GM12891 (cell line): ENCODE data around the gene CERS6.

Source experiments
- DNase-seq: peaks from one replicate; pipeline ENCODE4 v3.0.0; 2011; ENCODE audit warnings: low spot score; ENCODE audit not compliant: insufficient read length
- FAIRE-seq: peaks from 2 replicates; lab custom pipeline; 2011; peaks lifted over from hg19 to GRCh38; lab: Jason Lieb, UNC
- PAX5 ChIP-seq: IDR thresholded peaks from 2 replicates; pipeline ENCODE4 v1.6.1; 2011; ENCODE audit warnings: low read length, moderate library complexity, mild to moderate bottlenecking; ENCODE audit not compliant: insufficient read depth, severe bottlenecking
- POLR2A ChIP-seq: IDR thresholded peaks from 2 replicates; pipeline ENCODE4 v1.6.1; 2011; ENCODE audit warnings: low read depth, low read length, control low read depth
- POLR2AphosphoS5 ChIP-seq: IDR thresholded peaks from 2 replicates; pipeline ENCODE4 v1.6.1; 2011; ENCODE audit warnings: low read depth, low read length, control low read depth
- POU2F2 ChIP-seq: IDR thresholded peaks from 2 replicates; pipeline ENCODE4 v1.6.1; 2011; ENCODE audit warnings: low read depth, mild to moderate bottlenecking, control low read depth, low read length, moderate library complexity
- SPI1 ChIP-seq: IDR thresholded peaks from 2 replicates; pipeline ENCODE4 v1.6.1; 2011; ENCODE audit warnings: low read depth, low read length, control low read depth
- TAF1 ChIP-seq: IDR thresholded peaks from 2 replicates; pipeline ENCODE4 v1.6.1; 2011; ENCODE audit warnings: low read depth, low read length, control low read depth

Gene CERS6

DNA sequence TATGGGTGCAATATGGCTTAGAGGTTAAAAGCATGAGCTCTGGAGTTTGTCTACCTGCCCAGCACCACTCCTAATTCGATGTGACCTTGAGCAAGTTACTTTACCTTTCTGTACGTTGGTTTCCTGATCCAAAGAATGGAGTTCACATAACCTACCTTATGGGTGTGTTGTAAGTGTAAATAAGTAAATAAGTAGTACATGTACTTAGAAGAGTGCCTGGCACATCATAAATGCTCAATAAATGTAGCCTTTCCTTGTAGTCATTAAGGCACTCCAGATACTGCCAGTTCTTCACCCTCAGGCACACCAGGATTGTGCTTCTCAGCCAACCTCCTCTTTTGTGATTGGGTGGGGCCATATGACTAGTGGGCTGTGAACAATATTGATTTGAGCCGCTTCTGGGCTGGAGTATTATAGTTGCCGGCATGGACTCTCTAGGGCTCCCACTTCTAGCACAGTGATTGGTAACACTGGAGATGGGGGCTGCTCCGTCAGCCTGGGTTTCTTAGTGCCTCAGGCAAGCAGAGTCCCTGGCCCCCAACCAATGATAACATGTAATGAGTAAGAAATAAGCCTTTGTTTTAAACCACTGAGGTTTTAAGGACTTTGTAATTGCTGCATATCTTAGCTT is 244.7 kb downstream of the CERS6 start:
- DNase-seq, result no peak
- TF ChIP-seq TAF1, result no peak
- TF ChIP-seq POLR2A, result no peak
- TF ChIP-seq PAX5, result no peak
- no peak for TF ChIP-seq POLR2AphosphoS5
- no peak for TF ChIP-seq SPI1
- no peak for TF ChIP-seq POU2F2
- no peak for FAIRE-seq

DNA sequence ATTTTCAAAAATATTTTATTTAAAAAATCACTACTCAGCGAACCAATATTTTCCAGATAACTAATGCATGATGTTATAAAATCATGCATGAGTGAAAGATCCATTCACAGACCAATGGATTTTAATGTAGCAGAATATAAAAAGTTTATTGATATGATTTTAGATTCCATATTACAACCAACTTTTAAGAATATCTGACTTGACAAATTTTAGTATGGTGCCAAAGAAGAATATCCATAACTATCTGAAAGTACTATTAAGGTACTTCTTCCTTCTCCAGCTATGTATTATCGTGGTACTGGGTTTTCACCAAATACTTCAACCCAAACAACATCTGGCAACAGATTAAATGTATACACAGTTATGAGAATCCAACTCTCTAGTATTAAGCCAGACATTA is 246.5 kb downstream of the CERS6 start:
- DNase-seq (no peak), FAIRE-seq (no peak)
- TF ChIP-seq POLR2A (no peak), TAF1 (no peak), POLR2AphosphoS5 (no peak), SPI1 (no peak), POU2F2 (no peak), PAX5 (no peak)

DNA sequence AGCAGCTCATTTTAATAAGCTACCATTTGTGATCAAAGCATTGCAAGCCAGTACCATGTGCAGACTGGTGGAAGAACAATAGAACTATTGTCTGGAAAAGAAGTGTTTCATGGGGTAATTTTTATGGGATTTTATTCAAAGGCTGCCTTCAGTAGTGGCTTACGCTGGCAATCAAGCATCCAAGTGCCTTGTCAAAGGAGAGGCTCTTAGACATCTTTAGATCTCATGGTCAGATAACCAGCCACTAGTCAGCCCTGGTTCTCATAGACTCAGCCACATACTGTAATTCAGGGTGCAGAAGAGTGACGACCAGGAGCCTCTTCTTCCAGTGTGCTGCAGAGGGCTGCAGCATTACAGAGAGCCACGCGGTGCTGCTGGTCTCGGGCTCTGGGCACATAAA is 247.9 kb downstream of the CERS6 start:
- FAIRE-seq (no peak), DNase-seq (no peak)
- TF ChIP-seq PAX5 (no peak), SPI1 (no peak), POU2F2 (no peak), POLR2AphosphoS5 (no peak), TAF1 (no peak), POLR2A (no peak)

DNA sequence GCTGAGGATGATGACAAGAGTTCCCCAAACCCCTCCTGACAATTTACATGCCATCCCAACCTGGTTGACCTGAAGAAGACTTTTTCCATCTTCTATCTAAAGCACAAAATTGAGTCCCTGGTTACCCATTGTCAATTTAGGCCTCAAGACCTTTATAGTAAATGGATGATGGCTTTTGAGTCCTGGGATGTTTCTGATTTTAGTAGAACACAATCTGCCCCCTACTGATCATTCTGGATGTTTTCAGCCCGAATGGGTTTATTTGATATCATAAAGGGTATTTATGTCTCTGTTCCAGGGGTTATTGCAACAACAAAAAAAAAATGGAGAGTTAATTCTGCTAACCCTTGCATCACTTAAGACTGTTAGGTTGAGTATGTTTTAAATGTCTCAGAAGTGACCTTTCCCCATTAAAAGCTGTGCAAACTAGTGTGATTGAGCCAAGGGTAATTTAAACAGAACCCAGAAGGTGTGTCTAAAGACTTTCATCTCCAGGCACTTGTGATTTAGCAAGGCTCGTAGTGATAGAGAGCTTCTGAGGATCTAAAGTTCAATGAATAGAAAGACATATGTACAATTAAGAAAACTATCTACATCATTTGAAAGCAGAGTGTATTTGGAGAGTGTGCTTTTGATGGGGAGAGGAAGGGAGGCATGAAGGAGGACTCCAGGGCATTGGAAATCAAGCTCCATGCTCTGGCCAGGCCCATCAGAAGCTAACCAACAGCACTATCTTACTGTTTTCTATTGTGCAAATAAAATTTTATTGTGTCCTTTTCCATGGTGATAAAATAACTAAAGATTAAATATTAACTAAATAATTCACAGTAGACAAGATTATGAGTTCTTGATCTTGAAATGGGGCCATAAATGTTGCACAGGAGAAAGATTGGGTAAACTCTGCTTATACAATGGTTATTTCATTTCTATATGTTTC is 249.7 kb downstream of the CERS6 start:
- TF ChIP-seq POLR2AphosphoS5, result no peak
- TF ChIP-seq SPI1, result no peak
- no peak for TF ChIP-seq TAF1
- TF ChIP-seq PAX5, result no peak
- TF ChIP-seq POU2F2, result no peak
- TF ChIP-seq POLR2A, result no peak
- FAIRE-seq, result peak; percentile 5
- no peak for DNase-seq

DNA sequence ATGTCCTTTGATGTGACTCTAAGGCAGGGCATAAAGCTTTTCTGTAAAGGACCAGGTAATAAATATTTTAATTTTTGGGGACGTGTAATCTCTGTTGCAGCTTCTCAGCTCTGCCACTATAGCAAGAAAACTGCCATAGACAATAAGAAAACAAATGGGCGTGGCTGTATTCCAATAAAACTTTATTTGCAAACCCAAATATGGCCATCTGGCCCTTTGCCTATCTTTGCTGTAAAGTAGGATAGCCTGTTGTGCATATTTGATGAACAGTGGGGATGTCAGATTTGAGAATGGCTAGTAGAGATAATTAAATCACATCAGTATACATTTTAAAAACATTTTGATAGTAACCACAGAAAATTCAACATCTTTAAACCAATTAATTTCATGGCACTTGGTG is 250.7 kb downstream of the CERS6 start:
- DNase-seq (no peak), FAIRE-seq (no peak)
- TF ChIP-seq POU2F2 (no peak), SPI1 (no peak), PAX5 (no peak), POLR2AphosphoS5 (no peak), POLR2A (no peak), TAF1 (no peak)

DNA sequence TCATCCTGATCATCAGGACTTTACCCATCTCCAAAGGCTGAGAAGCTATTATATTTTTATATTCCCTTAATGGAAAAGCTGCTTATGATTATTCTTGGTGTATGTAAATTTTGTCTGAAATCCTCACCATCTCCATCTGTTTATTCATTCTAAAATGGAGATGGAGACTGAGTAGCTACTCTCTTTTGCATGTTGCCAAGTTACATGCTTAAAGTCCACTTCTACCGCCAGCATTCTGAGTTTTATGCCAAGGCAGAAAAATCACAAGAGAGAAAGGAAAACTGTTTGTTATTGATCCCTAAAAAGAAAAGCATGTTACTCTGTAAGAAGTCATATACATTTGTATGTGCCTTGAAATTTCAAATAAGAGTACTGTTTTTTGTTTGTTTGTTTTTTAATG is 252.0 kb downstream of the CERS6 start:
- DNase-seq, result no peak
- no peak for FAIRE-seq
- no peak for TF ChIP-seq POLR2AphosphoS5
- TF ChIP-seq TAF1, result no peak
- TF ChIP-seq PAX5, result no peak
- TF ChIP-seq POLR2A, result no peak
- TF ChIP-seq SPI1, result no peak
- no peak for TF ChIP-seq POU2F2

DNA sequence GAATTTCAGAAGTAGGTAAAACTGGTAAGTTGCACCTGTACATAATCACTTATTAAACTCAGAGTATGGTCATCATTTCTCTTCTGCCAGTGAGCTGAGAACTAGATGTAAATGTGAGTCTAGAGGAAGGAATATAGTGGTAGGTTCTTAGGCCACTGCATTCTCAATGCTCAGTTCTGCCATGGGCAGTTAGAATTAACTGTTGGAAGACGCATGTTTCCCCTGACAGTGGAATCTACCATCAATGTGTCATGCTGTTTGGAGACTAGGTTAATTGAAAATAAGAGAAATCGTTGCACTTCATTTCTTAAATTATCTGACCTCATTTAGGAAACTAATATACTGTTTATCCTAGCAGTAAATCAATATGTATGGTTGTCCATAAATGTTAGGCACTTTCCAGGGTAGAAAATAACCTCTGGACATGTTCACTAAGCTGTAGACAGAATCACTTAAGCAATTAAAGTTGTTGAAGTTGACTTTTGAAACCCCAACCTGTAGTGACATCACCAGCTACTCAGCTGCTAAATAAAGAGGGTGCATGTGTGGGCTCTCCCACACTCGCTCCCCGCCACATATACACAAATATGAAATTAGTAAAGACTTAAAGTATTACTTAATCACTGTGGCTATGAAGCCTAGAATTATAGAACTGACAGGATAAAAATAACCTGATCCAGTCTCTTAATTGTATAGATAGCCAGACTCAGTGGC is 254.8 kb downstream of the CERS6 start:
- DNase-seq, result no peak
- peak; percentile 31 for FAIRE-seq
- no peak for TF ChIP-seq POLR2AphosphoS5
- no peak for TF ChIP-seq POU2F2
- no peak for TF ChIP-seq SPI1
- TF ChIP-seq POLR2A, result no peak
- no peak for TF ChIP-seq PAX5

DNA sequence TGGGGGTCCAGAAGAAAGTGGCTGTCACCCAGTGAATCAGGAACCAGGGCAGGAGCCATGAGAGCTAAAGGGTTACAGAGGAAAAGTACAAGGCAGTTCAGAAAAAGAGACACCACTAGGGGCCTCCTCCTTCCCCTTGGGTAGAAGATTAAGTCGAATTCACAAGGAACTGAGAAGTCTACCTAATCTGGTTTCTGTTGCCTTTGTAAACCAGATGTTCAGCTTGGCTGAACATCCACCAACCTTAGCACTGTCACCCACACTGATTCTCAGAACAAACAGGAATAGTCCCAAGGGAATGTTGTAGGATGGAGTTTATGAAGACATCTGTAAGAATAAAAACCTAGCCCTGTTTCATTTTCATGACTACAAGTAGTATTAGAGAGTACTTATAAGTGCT is 256.0 kb downstream of the CERS6 start:
- FAIRE-seq, result peak; percentile 89
- TF ChIP-seq PAX5 (peak; percentile 95), TAF1 (no peak), SPI1 (peak; percentile 92)
- DNase-seq, result peak; percentile 19

DNA sequence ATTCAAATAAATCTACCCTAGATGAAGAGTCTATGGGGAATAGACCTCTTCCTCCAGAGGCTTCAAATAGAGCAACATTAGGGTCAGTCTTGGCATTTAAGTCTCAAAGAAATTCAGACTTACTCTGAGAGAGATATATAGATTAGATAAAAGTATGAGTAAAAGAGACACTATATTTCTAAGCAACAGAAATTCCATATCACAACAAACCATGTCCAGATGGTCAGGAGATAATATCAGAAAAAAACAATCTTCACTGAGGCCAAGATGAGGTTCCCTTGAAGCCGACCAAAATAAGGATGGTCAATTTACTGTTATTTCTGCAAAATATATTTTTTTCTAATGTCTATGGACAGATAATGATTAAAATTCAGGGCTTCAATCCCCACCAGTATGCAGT is 257.3 kb downstream of the CERS6 start:
- DNase-seq, result no peak
- no peak for FAIRE-seq
- TF ChIP-seq PAX5, result no peak
- TF ChIP-seq POLR2AphosphoS5, result no peak
- TF ChIP-seq SPI1, result no peak
- no peak for TF ChIP-seq TAF1
- no peak for TF ChIP-seq POU2F2
- TF ChIP-seq POLR2A, result no peak
